HG02642 (cell line): Measurements from ENCODE around the gene WBP2NL.

ENCODE experiments used
- ATAC-seq: cut with Tn5 transposase; IDR thresholded peaks from one replicate; pipeline ENCODE4 v1.9.1; 2021; ENCODE audit warnings: mild to moderate bottlenecking; ENCODE audit not compliant: unreplicated experiment, poor library complexity

The WBP2NL gene

DNA sequence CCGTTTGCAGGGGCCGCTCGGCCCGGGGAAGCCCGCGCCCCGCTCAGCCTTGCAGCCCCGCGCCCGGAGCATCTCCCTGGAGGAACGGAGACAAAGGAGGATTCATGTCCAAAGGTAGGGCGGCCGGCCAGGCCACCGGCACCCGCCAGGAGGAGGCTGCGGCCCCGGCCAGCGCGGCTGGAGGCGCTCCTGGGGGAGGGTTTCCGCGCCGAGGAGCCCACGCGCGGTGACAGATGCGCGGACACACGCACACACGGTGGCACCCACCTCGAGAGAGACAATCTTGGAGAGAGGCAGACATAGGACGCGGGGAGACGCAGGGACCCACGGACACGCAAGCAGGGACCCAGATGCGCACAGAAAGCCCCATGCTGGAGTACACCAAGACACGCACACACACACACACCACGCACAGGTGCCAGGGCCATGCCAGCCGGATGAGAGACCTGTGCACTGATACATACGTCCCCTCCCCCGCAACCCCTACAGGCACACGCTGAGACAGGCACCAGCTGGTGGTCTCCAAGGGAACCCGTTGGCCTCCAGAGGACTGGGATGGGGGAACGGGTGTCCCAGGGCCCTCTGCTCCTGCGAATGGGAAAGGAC lies 21.5 kb upstream of the WBP2NL start:
- peak; percentile 12 for ATAC-seq

DNA sequence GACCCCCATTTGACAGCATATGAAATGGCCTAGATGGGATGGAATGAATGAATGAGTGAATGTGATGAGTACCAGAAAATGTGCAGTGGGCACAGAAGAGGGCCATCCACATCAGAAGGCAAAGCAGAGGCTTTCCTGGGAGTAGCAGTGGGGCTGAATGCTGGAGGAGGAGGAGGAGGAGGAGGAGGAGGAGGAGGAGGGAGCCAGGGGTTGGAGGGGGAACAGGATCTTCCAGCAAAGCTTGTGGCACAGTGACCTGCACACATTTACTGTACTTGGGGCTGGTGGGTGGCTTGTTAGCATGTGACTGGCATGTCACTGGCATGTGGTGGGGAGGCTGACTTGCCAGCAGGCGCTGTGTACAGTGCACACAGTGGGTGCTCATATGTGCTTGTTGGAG lies 19.9 kb upstream of the WBP2NL start:
- ATAC-seq, result no peak

DNA sequence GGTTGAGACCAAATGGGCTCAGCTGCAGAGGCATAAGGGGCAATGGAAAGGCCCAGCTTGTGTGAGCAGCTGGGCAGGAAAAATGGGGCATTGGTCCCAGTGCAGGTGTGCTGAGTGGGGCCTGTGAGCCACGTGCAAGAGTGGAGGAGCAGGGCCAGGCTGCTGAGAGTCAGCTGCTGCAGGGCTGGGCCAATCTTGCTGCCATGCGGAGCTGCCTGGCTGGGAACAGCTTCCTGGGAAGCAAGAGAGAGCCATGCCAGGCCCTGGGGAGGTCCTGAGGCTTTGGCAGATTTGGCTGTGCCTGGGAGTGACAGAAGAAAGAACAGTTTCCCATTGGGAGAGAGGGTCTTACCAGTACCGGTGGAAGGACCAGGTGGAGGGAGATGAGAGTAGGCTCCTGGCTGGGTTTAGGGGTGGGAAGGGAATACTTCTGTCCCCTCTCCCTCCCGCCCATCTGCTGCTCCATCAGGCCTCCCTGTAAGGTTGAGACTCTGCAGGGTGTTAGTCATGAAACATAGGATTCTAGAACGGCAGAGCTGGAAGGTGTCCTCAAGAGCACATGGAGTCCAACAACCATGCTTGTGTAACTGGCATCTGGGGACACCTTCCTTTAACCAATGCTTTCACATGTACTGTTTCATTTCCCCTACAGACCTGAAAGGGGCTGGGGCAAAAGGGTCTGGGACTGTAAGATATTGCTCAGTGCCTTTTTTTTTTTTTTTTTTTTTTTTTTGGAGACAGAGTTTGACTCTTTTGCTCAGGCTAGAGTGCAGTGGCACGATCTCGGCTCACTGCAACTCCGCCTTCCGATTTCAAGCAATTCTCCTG lies 19.0 kb upstream of the WBP2NL start:
- no peak for ATAC-seq

DNA sequence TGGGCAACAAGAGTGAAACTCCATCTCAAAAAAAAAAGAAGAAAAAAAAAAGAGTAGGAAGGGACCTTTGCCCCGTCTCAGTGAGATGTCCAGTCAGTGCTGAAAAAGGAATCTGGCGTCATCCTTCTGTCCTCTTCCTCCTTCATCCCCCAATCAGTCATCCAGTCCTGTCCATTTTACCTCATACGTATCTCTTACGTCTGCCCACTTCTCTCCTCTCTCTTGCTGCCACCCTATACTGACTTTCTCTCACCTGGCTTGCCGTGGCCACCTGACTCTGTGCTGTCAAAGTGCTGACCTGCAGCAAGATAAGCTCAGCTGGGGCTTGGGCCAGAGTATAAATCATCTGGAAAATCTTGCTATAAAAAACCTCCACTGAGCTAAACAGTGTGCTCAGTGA lies 15.7 kb upstream of the WBP2NL start:
- ATAC-seq, result no peak

DNA sequence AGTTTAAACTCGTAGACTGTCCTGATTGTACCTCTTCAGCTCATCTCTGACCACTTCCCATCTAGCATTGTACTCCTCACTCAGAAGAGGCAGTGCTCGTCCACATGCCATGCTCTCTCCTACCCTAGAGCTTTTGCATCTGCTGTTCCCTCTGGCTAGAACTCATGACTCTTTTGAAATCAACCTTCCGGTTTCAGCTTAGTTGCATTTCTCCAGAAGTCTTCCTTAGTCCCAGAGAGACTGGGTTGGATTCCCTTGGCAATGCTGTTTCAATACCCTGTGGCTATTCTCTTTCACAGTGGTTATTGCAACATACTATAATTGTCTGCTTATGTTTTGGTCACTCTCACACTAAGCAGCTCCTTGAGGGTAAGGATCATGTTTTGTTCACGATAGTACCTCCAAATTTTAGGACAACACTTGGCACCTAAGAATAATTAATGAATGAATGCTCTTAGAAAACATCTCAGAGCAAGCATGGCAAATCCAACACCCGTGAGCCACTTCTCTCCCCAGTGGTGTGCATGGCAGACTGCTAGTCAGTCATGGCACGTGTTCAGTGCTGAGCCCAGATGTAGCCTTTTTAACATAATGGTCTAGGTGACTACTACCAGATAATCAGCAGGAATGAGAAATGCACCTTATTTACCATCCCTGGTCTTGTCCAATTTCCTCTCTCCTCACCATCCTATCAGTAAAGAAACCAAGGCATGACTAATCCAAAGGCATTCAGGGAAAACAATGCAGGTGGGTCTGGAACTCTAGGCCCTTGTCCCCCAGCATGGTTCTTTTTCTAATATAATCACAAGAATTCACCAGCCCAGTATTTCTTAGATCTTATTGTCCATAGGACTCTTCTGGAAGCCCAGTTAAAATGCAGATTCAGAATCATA lies 14.8 kb upstream of the WBP2NL start:
- no peak for ATAC-seq

DNA sequence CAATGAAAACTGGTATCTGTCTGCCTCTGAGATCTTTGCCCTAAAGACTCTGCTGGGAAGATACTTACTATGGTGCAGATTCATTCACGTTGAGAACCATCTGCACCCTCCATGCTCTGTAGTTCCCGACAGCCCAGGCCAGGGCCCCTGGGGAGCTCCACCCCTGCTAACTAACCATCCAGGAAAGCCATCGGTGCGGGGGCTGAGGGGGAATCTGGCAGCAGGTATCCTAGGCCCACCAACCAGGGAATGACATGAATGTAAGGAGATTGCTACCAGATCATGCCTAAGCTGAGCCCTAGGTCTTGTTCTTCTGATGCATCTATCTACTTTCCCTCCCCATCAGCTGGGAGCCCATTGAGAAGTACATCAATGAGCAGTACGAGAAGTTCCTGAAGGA lies 11.3 kb upstream of the WBP2NL start:
- ATAC-seq, result no peak

DNA sequence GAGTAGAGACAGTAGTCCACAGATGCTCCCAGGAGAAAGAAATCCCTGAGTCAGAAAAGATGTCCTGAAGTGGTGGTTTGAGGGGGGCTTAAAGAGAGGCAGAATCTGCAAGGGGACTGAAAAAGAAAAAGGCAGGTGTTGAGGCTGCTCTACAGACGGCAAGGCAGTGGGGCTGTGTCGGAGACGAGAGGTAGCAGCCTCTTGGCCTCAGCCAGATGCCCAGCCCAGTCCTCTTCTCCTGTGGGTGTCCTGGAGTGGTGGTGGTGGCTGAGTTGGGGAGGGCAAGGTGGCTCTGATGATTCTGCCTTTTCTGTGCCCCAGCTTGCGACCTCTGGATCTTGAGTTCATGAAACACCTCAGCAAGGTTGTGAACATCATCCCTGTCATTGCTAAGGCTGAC lies 9.3 kb upstream of the WBP2NL start:
- ATAC-seq, result no peak

DNA sequence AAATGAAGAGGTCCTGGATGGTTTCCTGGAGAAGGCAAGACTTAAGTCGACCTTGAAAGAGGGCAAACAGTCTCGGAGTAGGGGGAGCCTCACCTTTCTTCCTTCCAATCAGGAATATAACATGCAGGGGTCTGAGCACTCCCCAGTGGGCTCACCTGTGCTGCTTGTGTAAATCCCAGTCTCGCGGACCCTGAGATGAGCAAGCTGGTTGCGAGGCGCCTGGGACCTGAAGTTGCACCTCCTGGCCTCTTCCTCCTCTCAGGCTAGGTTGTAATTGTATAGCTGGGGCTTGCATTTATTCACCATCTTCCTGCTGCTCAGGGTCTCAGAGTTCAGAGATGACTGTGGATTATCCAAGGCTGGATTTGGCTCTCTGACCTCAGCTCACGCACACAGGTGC lies 7.5 kb upstream of the WBP2NL start:
- no peak for ATAC-seq

DNA sequence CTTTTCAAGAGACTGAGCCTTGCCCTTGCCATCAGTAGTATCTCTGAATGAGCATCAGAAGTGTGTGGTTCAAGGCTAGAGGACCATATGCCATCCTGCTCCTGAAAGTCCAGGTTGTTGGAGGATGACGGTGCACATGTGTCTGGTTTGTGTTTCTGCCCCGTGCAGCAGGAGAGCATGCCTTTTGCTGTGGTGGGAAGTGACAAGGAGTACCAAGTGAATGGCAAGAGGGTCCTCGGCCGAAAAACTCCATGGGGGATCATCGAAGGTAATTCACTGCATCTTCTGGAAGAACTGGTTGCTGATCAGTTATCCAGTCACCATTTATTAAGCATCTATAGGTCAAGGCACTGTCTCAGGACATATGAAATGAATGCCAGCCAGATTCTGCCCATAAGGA lies 6.1 kb upstream of the WBP2NL start:
- ATAC-seq, result no peak

DNA sequence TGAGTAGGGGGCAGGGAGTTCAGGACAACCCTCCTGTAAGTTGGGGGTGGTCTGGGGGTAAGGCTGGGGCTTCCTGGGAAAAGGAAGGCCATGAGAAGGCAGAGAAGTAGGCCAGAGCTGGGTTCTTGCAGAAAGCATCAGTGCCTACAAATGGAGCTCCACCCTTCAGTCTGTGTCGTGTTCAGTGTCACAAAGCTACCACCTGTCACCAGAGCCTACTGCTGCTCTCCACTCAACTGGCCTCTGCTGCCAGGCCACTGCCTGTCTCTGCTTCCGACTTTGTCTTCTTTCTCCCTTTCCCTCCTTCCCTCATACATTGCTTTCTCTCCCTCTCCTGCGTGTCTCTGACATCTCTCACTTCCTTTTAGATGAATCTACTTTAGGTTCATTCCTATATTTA lies 3.4 kb upstream of the WBP2NL start:
- ATAC-seq, result no peak

DNA sequence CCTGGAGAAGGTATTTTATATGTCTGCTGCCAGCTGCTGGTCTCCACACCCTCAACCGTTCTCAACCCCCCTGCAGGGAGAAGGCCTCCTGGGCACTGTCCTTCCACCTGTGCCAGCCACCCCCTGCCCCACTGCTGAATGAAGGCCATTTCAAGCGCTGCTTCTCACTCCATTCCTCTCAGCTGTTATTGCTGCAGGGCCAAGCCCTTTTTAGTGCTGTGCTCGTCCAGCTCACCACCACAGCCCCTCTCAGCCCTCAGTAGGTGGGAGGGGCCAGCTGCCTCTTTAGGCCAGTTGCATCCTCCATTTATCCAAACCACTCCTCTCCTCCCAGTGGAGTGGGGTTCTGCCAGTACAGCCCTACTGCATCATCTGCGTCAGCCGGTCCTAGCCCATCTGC lies 1.8 kb upstream of the WBP2NL start:
- ATAC-seq, result no peak

DNA sequence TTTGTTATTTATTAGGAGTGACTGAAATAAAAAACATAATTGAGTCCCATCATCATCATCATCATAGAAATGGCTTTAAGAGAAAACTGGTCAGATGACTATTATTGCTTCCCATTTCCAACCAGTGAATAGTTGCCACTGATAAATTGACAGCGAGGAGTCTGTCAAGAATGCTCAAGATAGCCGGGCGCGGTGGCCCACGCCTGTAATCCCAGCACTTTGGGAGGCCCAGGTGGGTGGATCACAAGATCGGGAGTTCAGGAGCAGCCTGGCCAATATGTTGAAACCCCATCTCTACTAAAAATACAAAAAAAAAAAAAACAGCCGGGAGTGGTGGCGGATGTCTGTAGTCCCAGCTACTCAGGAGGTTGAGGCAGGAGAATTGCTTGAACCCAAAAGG lies 1.9 kb downstream of the WBP2NL start:
- ATAC-seq, result no peak

DNA sequence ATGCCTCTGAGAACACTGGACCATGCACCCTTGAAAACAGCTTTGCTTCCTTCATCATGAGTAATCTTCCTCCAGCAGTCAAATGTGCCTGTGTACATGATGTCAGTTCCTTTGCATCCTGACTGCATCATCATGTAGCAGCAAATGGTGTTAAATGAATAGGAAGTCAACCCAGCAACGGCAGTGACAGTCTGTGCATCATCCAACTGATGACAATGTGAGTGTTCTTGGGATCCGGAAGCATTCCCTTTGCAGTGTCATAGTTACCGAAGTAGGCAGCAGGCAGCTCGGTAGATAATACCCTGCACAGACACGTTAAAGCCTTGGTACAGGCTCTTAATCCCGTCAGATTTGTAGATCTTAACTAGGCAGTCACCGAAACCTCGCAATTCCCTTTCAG lies 2.5 kb downstream of the WBP2NL start:
- ATAC-seq, result no peak

DNA sequence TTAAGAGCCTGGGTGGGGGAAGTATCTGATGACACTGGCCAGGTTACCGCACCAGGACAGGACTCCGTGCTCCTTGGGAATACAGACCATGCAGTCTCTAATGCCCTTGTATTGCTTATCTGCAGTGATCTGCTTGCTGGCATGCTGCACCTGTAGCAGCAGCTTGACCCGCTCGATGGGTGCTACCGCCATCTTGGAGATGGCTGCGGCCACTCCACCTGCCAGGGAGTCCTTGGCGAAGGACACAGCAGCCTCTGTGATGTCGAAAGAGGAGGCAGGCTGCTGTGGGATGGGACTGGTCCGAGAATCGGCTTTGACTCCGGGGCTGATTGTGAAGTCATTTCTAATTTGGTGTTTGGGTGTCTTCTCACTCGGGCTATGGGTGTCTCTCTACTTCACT lies 3.1 kb downstream of the WBP2NL start:
- ATAC-seq, result no peak

DNA sequence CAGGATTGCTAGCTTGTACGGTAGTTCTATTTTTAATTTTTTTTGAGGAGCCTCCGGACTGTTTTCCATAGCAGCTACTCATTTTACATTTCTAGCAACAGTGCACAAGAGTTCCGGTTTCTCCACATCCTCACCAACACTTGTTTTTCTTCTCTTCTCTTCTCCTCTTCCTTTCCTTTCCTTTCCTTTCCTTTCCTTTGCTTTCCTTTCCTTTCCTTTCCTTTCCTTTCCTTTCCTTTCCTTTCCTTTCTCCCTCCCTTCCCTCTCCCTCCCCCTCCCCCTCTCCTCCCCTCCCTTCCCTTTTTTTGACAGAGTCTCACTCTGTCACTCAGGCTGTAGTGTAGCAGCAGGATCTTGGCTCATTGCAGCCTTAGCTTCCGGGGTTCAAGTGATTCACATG lies 9.3 kb downstream of the WBP2NL start:
- ATAC-seq, result no peak

DNA sequence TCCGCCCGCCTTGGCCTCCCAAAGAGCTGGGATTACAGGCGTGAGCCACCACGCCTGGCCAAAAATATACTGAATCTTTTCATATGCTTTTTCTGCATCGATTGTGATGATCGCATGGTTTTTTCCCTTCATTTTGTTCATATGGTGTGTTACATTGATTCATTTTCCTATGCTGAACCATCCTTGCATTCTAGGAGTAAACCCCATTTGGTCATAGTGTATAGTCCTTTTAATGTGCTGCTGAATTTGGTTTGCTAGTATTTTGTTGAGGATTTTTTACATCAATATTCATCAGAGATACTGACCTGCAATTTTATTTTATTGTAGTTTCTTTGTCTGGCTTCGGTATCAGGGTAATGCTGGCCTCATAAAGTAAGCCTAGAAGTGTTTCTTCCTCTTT lies 12.2 kb downstream of the WBP2NL start:
- ATAC-seq, result no peak

DNA sequence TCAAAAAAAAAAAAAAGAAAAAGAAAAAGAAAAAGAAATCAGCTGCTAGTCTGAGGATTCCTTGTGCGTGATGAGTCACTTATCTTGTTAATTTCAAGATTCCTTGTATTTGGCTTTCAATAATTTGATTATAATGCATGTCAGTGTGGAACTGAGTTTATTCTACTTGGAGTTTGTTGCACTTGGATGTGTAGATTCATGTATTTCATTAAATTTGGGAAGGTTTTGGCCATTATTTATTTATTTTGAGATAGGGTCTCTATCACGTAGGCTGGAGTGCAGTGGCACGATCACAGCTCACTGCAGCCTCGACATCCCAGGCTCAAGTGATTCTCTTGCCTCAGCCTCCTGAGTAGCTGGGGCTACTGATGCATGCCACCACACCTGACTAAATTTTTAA lies 14.8 kb downstream of the WBP2NL start:
- no peak for ATAC-seq

DNA sequence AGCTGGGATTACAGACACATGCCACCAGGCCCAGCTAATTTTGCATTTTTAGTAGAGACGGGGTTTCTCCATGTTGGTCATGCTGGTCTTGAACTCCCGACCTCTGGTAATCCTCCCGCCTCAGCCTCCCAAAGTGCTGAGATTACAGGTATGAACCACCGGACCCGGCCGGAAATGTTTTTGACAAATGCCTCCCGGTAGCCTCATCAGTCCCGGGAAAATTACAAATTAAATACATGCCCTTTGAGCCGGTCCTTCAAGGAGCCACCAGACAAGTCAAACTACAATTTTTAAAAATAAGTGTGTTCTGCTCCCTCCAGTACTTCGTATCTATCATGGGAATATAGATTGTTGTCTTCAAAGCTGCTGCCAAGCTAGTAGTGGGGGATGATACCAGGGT lies 17.5 kb downstream of the WBP2NL start:
- no peak for ATAC-seq

DNA sequence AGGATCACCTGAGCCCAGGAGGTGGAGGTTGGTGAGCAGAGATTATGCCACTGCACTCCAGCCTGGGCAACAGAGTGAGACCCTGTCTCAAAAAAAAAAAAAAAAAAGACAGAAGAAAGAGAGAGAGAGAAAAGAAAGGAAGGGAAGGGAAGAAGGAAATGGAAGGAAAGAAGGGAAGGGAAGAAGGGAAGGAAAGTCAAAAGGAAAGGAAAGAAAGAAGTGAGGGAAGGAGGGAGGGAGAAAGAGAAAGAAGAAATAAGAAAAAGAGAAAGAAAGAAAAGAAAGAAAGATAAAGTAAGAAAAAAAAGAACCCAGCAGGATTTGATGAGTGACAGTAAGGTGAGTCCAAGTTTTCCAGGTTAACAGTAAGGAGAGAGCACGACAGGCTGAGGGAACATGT lies 19.6 kb downstream of the WBP2NL start:
- ATAC-seq, result no peak

DNA sequence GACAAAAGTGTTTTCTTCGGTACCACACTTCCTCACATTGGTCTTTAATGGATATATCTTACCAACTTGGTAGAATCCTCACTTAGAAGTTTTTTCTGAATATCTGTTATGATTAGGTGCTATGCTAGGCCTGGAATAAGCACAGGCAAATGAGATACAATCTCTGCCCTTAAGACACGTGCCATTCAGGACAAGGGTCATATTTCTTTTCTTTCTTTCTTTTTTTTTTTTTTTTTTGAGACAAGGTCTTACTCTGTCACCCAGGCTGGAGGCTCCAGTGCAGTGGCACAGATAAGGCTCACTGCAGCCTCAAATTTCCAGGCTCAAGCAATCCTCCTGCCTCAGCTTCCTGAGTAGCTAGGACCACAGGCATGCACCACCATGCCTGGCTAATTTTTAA lies 23.0 kb downstream of the WBP2NL start:
- no peak for ATAC-seq

DNA sequence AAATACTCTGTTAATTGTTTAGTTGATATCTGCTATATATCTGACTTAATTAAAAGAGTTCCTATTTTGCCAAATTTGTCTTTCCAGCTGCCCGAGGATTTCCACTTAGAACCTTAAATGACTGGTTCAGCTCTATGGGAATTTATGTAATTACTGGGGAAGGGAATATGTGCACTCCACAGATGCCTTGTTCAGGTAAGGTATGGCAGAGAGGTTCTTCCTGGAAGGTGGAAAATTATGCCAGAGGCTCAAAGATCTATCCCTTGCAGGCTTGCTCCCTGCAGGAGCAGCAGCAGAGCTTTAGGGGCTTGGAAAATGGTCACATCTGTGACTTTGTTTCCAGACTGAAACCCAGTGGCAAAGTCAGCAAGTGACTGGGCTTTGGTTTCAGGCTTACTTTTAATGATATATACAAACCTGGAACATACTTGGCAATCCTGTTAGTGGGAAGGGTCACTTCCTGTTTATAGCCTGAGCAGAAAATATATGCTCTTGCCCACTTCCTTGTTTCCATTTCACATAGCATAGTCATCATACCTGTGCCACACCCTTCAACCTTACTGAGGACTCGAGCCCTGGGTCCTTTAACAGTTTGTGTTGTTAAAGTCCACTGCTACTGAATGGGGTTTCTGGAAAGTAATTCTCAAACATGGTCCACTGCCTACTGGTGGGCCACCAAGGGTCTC lies 23.7 kb downstream of the WBP2NL start:
- ATAC-seq, result no peak
